ENCODE data around the gene CTIF.

- no peak for TF ChIP-seq TAF1 (IDR thresholded peaks at IDR 0.05; ENCODE audit: low read depth, low read length)
- no peak for TF ChIP-seq POLR2A (IDR thresholded peaks at IDR 0.05; ENCODE audit: low read depth, low read length)
Observed at GRCh38 chr18:48530399-48531081, 8.3 kb upstream of the CTIF start.

All from GM12891 (cell line).